ENCODE results near the gene HSD11B1. TPM values are rescaled to one million over a fixed set of nuclear protein-coding genes. Genes with fewer than 3 reads are reported as not detected.

Gene HSD11B1
- not detected in 2 replicates for total RNA-seq (2014; rRNA removed; shearing (Covaris generic))

- in situ Hi-C loops (cut with HindIII; ENCODE audit: low sequenced_read_pairs), result no loop called here
Observed at GRCh38 chr1:209704584-209704983, at the start of gene HSD11B1. Gene HSD11B1, plus strand, starts transcription at chr1:209704846. Its CDS starts 97 bp downstream, at chr1:209704943.

GRCh38 chr1:209655411-209656231 is 49.0 kb upstream of the HSD11B1 start:
- in situ Hi-C loops (cut with HindIII; ENCODE audit: low sequenced_read_pairs), result no loop called here
- no peak for DNase-seq (ENCODE audit: low spot score)

More at GRCh38 chr1:209704584-209704983, at the start of gene HSD11B1:
- DNase-seq (ENCODE audit: low spot score), result peak; percentile 77

- in situ Hi-C loops (cut with HindIII; ENCODE audit: low sequenced_read_pairs), result no loop called here
- no peak for DNase-seq (ENCODE audit: low spot score)
Observed at GRCh38 chr1:209657140-209657879, 47.3 kb upstream of the HSD11B1 start.

GRCh38 chr1:209657918-209658317 is 46.7 kb upstream of the HSD11B1 start:
- in situ Hi-C loops (cut with HindIII; ENCODE audit: low sequenced_read_pairs), result no loop called here
- no peak for DNase-seq (ENCODE audit: low spot score)

- no peak for DNase-seq (ENCODE audit: low spot score)
- in situ Hi-C loops (cut with HindIII; ENCODE audit: low sequenced_read_pairs), result no loop called here
Observed at GRCh38 chr1:209659909-209660308, 44.7 kb upstream of the HSD11B1 start.

GRCh38 chr1:209661071-209661470 is 43.6 kb upstream of the HSD11B1 start:
- in situ Hi-C loops (cut with HindIII; ENCODE audit: low sequenced_read_pairs), result no loop called here
- no peak for DNase-seq (ENCODE audit: low spot score)

GRCh38 chr1:209662879-209663327 is 41.7 kb upstream of the HSD11B1 start:
- in situ Hi-C loops (cut with HindIII; ENCODE audit: low sequenced_read_pairs), result no loop called here

GRCh38 chr1:209667103-209667502 is 37.5 kb upstream of the HSD11B1 start:
- in situ Hi-C loops (cut with HindIII; ENCODE audit: low sequenced_read_pairs), result no loop called here
- no peak for DNase-seq (ENCODE audit: low spot score)

More at GRCh38 chr1:209662879-209663327, 41.7 kb upstream of the HSD11B1 start:
- no peak for DNase-seq (ENCODE audit: low spot score)

- DNase-seq (ENCODE audit: low spot score), result no peak
- in situ Hi-C loops (cut with HindIII; ENCODE audit: low sequenced_read_pairs), result no loop called here
Observed at GRCh38 chr1:209667708-209668107, 36.9 kb upstream of the HSD11B1 start.

GRCh38 chr1:209670441-209671082 is 34.1 kb upstream of the HSD11B1 start:
- in situ Hi-C loops (cut with HindIII; ENCODE audit: low sequenced_read_pairs), result no loop called here
- no peak for DNase-seq (ENCODE audit: low spot score)

- DNase-seq (ENCODE audit: low spot score), result no peak
- in situ Hi-C loops (cut with HindIII; ENCODE audit: low sequenced_read_pairs), result no loop called here
Observed at GRCh38 chr1:209672705-209673630, 31.7 kb upstream of the HSD11B1 start.

GRCh38 chr1:209673631-209674417 is 30.8 kb upstream of the HSD11B1 start:
- in situ Hi-C loops (cut with HindIII; ENCODE audit: low sequenced_read_pairs), result no loop called here
- DNase-seq (ENCODE audit: low spot score), result no peak

- peak; percentile 57 for DNase-seq (ENCODE audit: low spot score)
- in situ Hi-C loops (cut with HindIII; ENCODE audit: low sequenced_read_pairs), result no loop called here
Observed at GRCh38 chr1:209674957-209675564, 29.6 kb upstream of the HSD11B1 start, which contains the start of gene G0S2. Gene G0S2, plus strand, starts transcription at chr1:209675412. Its CDS starts 273 bp downstream, at chr1:209675685.

GRCh38 chr1:209675565-209676154 is 29.0 kb upstream of the HSD11B1 start:
- in situ Hi-C loops (cut with HindIII; ENCODE audit: low sequenced_read_pairs), result no loop called here
- DNase-seq (ENCODE audit: low spot score), result peak; percentile 67

GRCh38 chr1:209678981-209679539 is 25.6 kb upstream of the HSD11B1 start:
- no peak for DNase-seq (ENCODE audit: low spot score)
- in situ Hi-C loops (cut with HindIII; ENCODE audit: low sequenced_read_pairs), result no loop called here

- DNase-seq (ENCODE audit: low spot score), result no peak
- in situ Hi-C loops (cut with HindIII; ENCODE audit: low sequenced_read_pairs), result no loop called here
Observed at GRCh38 chr1:209685821-209686220, 18.8 kb upstream of the HSD11B1 start.

- DNase-seq (ENCODE audit: low spot score), result no peak
- in situ Hi-C loops (cut with HindIII; ENCODE audit: low sequenced_read_pairs), result no loop called here
Observed at GRCh38 chr1:209686322-209686721, 18.3 kb upstream of the HSD11B1 start.

Measured in G401 (cell line).